ENCODE results near the gene NEK6. TPM values are rescaled to one million over a fixed set of nuclear protein-coding genes. Genes with fewer than 3 reads are reported as not detected.

Gene NEK6
- total and polyA plus RNA-seq, 9 of the 15 experiments (the other 6 are each of a cell fraction or from before 2014, with no cell fraction given): 3.1 to 19.0 (median 8.4) TPM

GRCh38 chr9:124265551-124265950 is 7.8 kb downstream of the NEK6 start:
- BruUV-seq (replicated peaks): no TSS peak
- no peak overlapping the region for H3K4me2 ChIP-seq (ENCODE audit: insufficient read depth, low read length)
- TF ChIP-seq ZNF408 (CRISPR knock-in tag; IDR thresholded peaks at IDR 0.05; ENCODE audit: low read depth) (no peak), IRF9 (tag; IDR thresholded peaks at IDR 0.05) (no peak), MBD2 (IDR thresholded peaks at IDR 0.05; ENCODE audit: borderline replicate concordance, low read depth) (no peak), ZNF217 (CRISPR knock-in tag; IDR thresholded peaks at IDR 0.05) (no peak), AFF1 (IDR thresholded peaks at IDR 0.05; ENCODE audit: low read depth in 1 of 2, partially characterized antibody in 2 of 2) (no peak), MLLT1 (IDR thresholded peaks at IDR 0.05) (no peak), MCM7 (IDR thresholded peaks at IDR 0.05) (no peak), NFRKB (IDR thresholded peaks at IDR 0.05; ENCODE audit: low read depth) (no peak), MCM5 (IDR thresholded peaks at IDR 0.05; ENCODE audit: low read depth) (no peak), TBL1XR1 (IDR thresholded peaks at IDR 0.05; ENCODE audit: low read length in 2 of 2) (no peak)

More at GRCh38 chr9:124265551-124265950, 7.8 kb downstream of the NEK6 start:
- H3K27ac ChIP-seq (ENCODE audit: extremely low read depth, low read depth, low read length): no peak overlapping the region
- intact Hi-C loops (cut with micrococcal nuclease) (no loop called here), in situ Hi-C loops (cut with MboI) (no loop called here)
- H3K27me3 ChIP-seq (ENCODE audit: control insufficient read depth in 2 of 2, insufficient read depth in 2 of 2, low read length in 2 of 2): no peaks in the 10 kb centered on the region
- H3K9me1 ChIP-seq (ENCODE audit: control insufficient read depth, insufficient read depth, low read length): no peaks in the 10 kb centered on the region
- H3K79me2 ChIP-seq (ENCODE audit: control insufficient read depth, insufficient read depth, low read length): peaks cover 10% of the 10 kb centered on the region; the same call in 2 of the 3 replicates
- peaks cover 7 to 14% of the 10 kb centered on the region in 2 experiments; a peak in 4 of 5 replicates for H3K4me1 ChIP-seq (replicated peaks in 1 of 2; ENCODE audit: control insufficient read depth in 2 of 2, insufficient read depth in 2 of 2, low read length in 2 of 2)
- POLR2A ChIA-PET: no interaction called here
- H4K20me1 ChIP-seq (replicated peaks; ENCODE audit: control insufficient read depth, insufficient read depth, low read length): peaks cover 20% of the 10 kb centered on the region
- DNase-seq (ENCODE audit: extremely low read depth in 1 of 4, low spot score in 3 of 4) (no peak), FAIRE-seq (no peak), ATAC-seq (no peak)
- H3K36me3 ChIP-seq (ENCODE audit: control insufficient read depth, insufficient read depth, low read length): no peaks in the 10 kb centered on the region; the same call in 2 of the 3 replicates
- no peak overlapping the region for H3K4me3 ChIP-seq
- WGBS (ENCODE audit: insufficient coverage, low coverage, missing lambda C conversion rate): 49% methylated on average over 7 of the region's 7 CpGs
- H2AFZ ChIP-seq (ENCODE audit: low read depth, low read length): no peak overlapping the region
- H3K9ac ChIP-seq (ENCODE audit: insufficient read depth in 1 of 2, low read depth in 2 of 2, low read length in 2 of 2): no peak overlapping the region
- H3K9me3 ChIP-seq (replicated peaks; ENCODE audit: control insufficient read depth, insufficient read depth, low read depth, low read length): no peaks in the 10 kb centered on the region
- CTCF ChIA-PET (ENCODE audit: low intra/inter-chr PET ratio): no interaction called here

All from K562 (cell line).